Measurements from ENCODE around the gene UROC1. TPM values are rescaled to one million over a fixed set of nuclear protein-coding genes. Genes with fewer than 3 reads are reported as not detected.

The UROC1 gene
- total and polyA plus RNA-seq, 2 donors, result 0.07 to 0.38 TPM

DNA sequence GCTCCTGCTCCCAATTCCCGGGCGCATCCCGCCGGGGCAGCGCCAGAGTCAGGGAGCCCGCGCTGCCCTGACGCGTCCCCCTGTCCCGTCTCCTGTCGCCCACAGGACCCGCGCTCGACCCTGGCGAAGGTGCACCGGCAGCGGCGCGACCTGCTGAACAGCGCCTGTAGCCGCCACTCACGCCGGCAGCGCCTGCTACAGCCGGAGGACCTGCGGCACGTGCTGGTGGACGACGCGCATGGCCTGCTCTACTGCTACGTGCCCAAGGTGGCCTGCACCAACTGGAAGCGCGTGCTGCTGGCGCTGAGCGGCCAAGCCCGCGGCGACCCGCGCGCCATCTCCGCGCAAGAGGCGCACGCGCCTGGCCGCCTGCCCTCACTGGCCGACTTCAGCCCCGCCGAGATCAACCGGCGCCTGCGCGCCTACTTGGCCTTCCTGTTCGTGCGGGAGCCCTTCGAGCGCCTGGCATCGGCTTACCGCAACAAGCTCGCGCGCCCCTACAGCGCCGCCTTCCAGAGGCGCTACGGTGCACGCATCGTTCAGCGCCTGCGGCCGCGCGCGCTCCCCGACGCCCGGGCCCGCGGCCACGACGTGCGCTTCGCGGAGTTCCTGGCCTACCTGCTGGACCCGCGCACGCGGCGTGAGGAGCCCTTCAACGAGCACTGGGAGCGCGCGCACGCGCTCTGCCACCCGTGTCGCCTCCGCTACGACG is 24.2 kb upstream of the UROC1 start:
- 95% methylated on average over 101 of the region's 101 CpGs for WGBS
- no peak overlapping the region for H3K4me3 ChIP-seq (ENCODE audit: low read length in 2 of 2)
- H3K27me3 ChIP-seq (ENCODE audit: control insufficient read depth in 2 of 2, insufficient read depth in 1 of 2, low read length in 1 of 2), result no peaks in the 10 kb centered on the region
- peaks cover 4 to 25% of the 10 kb centered on the region in 2 donors for H3K4me1 ChIP-seq (ENCODE audit: control insufficient read depth in 2 of 2, insufficient read depth in 2 of 2, low read length in 2 of 2)
- H3K36me3 ChIP-seq (ENCODE audit: control insufficient read depth in 2 of 2, insufficient read depth in 2 of 2, low read length in 1 of 2), result no peaks in the 10 kb centered on the region
- peaks cover 0 to 6% of the 10 kb centered on the region in 2 donors for H3K9me3 ChIP-seq (ENCODE audit: control insufficient read depth in 2 of 2, insufficient read depth in 1 of 2, low read length in 1 of 2)
- H3K27ac ChIP-seq (ENCODE audit: low read depth in 1 of 2, low read length in 1 of 2), result peak overlapping the region in 1 of 2 donors; percentile 32
- DNase-seq (ENCODE audit: low read depth in 6 of 9, low spot score in 9 of 9), result no peak

DNA sequence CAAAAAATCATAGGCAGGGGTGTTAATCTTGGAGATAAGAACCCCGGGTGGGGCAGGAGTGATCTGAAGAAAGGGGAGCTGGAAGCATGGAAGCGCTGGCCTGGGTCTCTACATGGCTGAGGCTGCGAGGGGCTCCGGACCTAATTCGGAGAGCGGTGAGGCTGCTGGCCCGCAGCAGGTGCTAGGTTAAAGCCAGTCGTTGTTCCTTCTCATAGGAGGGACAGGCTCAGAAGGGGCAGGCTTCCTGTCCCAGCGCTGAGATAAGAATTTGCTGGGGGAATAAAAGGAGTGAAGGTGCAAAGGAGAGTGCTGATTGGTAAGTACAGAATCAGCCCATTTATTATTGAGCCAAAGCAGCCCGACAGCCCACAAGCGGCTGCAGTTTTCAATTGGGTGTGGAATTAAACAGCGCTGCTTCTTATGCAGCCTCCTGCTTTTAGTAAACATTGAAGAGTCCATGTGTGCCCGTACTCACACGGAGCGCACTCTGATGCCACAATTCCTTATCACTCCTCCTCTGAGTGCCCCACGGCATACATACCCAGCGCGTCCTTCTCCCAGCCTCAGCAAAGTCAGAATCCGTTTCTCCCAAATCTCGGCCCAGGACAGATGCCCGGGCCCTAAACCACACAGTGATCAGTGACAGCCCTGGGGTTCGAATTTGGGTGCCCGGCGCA is 23.5 kb upstream of the UROC1 start:
- H3K4me1 ChIP-seq (ENCODE audit: control insufficient read depth in 2 of 2, insufficient read depth in 2 of 2, low read length in 2 of 2), result peaks cover 4 to 25% of the 10 kb centered on the region in 2 donors
- H3K27me3 ChIP-seq (ENCODE audit: control insufficient read depth in 2 of 2, insufficient read depth in 1 of 2, low read length in 1 of 2), result no peaks in the 10 kb centered on the region
- 54% methylated on average over 24 of the region's 24 CpGs for WGBS
- H3K4me3 ChIP-seq (ENCODE audit: low read length in 2 of 2), result no peak overlapping the region
- peak overlapping the region in 1 of 2 donors; percentile 74 for H3K27ac ChIP-seq (ENCODE audit: low read depth in 1 of 2, low read length in 1 of 2)
- DNase-seq (ENCODE audit: low read depth in 6 of 9, low spot score in 9 of 9), result no peak
- peaks cover 0 to 6% of the 10 kb centered on the region in 2 donors for H3K9me3 ChIP-seq (ENCODE audit: control insufficient read depth in 2 of 2, insufficient read depth in 1 of 2, low read length in 1 of 2)
- no peaks in the 10 kb centered on the region for H3K36me3 ChIP-seq (ENCODE audit: control insufficient read depth in 2 of 2, insufficient read depth in 2 of 2, low read length in 1 of 2)

DNA sequence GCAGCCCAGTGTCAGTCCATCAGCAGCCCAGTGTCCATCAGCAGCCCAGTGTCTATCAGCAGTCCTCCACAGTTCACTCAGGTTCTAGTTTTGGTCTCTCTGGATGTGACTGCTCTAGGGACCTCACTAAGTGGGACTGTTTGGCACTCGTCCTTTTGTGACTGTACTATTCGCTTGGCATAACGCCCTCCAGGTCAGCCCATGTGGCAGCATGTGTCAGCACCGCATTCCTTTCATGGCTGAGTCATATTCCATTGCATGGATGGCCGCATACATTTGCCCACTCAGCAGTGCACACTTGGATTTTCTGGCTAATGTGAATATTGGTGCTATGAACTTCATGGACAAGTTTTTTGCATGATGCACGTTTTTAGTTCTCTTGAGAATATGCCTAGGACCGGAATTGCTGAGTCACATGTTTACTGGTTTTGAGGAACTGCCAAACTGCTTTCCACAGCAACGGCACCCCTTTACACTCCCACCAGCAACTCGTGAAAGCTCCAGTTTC is 22.8 kb upstream of the UROC1 start:
- DNase-seq (ENCODE audit: low read depth in 6 of 9, low spot score in 9 of 9), result peak in 4 of 9 donors; percentile 26 to 71 (median 46)
- peaks cover 0 to 6% of the 10 kb centered on the region in 2 donors for H3K9me3 ChIP-seq (ENCODE audit: control insufficient read depth in 2 of 2, insufficient read depth in 1 of 2, low read length in 1 of 2)
- H3K4me1 ChIP-seq (ENCODE audit: control insufficient read depth in 2 of 2, insufficient read depth in 2 of 2, low read length in 2 of 2), result peaks cover 4 to 25% of the 10 kb centered on the region in 2 donors
- 32% methylated on average over 9 of the region's 9 CpGs for WGBS
- H3K36me3 ChIP-seq (ENCODE audit: control insufficient read depth in 2 of 2, insufficient read depth in 2 of 2, low read length in 1 of 2), result no peaks in the 10 kb centered on the region
- no peak overlapping the region for H3K4me3 ChIP-seq (ENCODE audit: low read length in 2 of 2)
- no peaks in the 10 kb centered on the region for H3K27me3 ChIP-seq (ENCODE audit: control insufficient read depth in 2 of 2, insufficient read depth in 1 of 2, low read length in 1 of 2)
- H3K27ac ChIP-seq (ENCODE audit: low read depth in 1 of 2, low read length in 1 of 2), result peak overlapping the region in 1 of 2 donors; percentile 74

DNA sequence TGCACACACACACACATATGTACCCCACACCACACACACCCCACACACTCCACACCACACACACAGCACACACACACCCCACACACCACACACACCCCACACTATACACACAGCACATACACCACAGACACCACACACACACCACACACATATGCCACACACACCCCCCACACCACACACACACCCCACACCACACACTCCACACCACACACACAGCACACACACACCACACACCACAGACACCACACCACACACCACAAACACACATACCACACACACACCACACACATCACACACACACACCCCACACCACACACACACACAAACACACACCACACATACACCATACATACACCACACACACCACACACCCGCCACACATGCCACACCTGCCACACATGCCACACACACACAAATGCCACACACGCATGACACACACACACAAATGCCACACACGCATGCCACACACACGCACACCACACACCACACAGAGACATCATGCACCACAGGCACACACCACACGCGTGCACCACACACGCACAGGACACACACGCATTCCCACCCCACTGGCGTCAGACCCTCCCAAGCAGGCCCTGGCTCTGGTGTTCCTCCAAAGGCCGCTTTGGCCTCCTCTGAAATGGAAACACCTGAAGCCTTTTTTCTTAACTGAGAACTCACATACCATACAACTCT is 22.1 kb upstream of the UROC1 start:
- no peaks in the 10 kb centered on the region for H3K27me3 ChIP-seq (ENCODE audit: control insufficient read depth in 2 of 2, insufficient read depth in 1 of 2, low read length in 1 of 2)
- no peak overlapping the region for H3K4me3 ChIP-seq (ENCODE audit: low read length in 2 of 2)
- peaks cover 4 to 20% of the 10 kb centered on the region in 2 donors for H3K4me1 ChIP-seq (ENCODE audit: control insufficient read depth in 2 of 2, insufficient read depth in 2 of 2, low read length in 2 of 2)
- no peaks in the 10 kb centered on the region for H3K36me3 ChIP-seq (ENCODE audit: control insufficient read depth in 2 of 2, insufficient read depth in 2 of 2, low read length in 1 of 2)
- peaks cover 0 to 6% of the 10 kb centered on the region in 2 donors for H3K9me3 ChIP-seq (ENCODE audit: control insufficient read depth in 2 of 2, insufficient read depth in 1 of 2, low read length in 1 of 2)
- DNase-seq (ENCODE audit: low read depth in 6 of 9, low spot score in 9 of 9), result no peak
- peak overlapping the region in 1 of 2 donors; percentile 3 for H3K27ac ChIP-seq (ENCODE audit: low read depth in 1 of 2, low read length in 1 of 2)
- WGBS, result 98% methylated on average over 10 of the region's 10 CpGs

GRCh38 chr3:126538966-126539365 is 21.4 kb upstream of the UROC1 start:
- no peak overlapping the region for H3K4me3 ChIP-seq (ENCODE audit: low read length in 2 of 2)
- H3K27ac ChIP-seq (ENCODE audit: low read depth in 1 of 2, low read length in 1 of 2), result no peak overlapping the region
- peaks cover 4 to 15% of the 10 kb centered on the region in 2 donors for H3K4me1 ChIP-seq (ENCODE audit: control insufficient read depth in 2 of 2, insufficient read depth in 2 of 2, low read length in 2 of 2)
- 63% methylated on average over 5 of the region's 5 CpGs for WGBS
- H3K9me3 ChIP-seq (ENCODE audit: control insufficient read depth in 2 of 2, insufficient read depth in 1 of 2, low read length in 1 of 2), result peaks cover 0 to 6% of the 10 kb centered on the region in 2 donors
- no peak for DNase-seq (ENCODE audit: low read depth in 6 of 9, low spot score in 9 of 9)
- no peaks in the 10 kb centered on the region for H3K27me3 ChIP-seq (ENCODE audit: control insufficient read depth in 2 of 2, insufficient read depth in 1 of 2, low read length in 1 of 2)
- H3K36me3 ChIP-seq (ENCODE audit: control insufficient read depth in 2 of 2, insufficient read depth in 2 of 2, low read length in 1 of 2), result no peaks in the 10 kb centered on the region

GRCh38 chr3:126538316-126538715 is 20.7 kb upstream of the UROC1 start:
- DNase-seq (ENCODE audit: low read depth in 6 of 9, low spot score in 9 of 9), result no peak
- Histone ChIP-seq H3K4me1 (ENCODE audit: control insufficient read depth in 2 of 2, insufficient read depth in 2 of 2, low read length in 2 of 2) (peaks cover 4 to 15% of the 10 kb centered on the region in 2 donors), H3K27me3 (ENCODE audit: control insufficient read depth in 2 of 2, insufficient read depth in 1 of 2, low read length in 1 of 2) (no peaks in the 10 kb centered on the region), H3K36me3 (ENCODE audit: control insufficient read depth in 2 of 2, insufficient read depth in 2 of 2, low read length in 1 of 2) (no peaks in the 10 kb centered on the region), H3K4me3 (ENCODE audit: low read length in 2 of 2) (no peak overlapping the region), H3K27ac (ENCODE audit: low read depth in 1 of 2, low read length in 1 of 2) (no peak overlapping the region), H3K9me3 (ENCODE audit: control insufficient read depth in 2 of 2, insufficient read depth in 1 of 2, low read length in 1 of 2) (peaks cover 0 to 6% of the 10 kb centered on the region in 2 donors)
- 89% methylated on average over 9 of the region's 9 CpGs for WGBS

DNA sequence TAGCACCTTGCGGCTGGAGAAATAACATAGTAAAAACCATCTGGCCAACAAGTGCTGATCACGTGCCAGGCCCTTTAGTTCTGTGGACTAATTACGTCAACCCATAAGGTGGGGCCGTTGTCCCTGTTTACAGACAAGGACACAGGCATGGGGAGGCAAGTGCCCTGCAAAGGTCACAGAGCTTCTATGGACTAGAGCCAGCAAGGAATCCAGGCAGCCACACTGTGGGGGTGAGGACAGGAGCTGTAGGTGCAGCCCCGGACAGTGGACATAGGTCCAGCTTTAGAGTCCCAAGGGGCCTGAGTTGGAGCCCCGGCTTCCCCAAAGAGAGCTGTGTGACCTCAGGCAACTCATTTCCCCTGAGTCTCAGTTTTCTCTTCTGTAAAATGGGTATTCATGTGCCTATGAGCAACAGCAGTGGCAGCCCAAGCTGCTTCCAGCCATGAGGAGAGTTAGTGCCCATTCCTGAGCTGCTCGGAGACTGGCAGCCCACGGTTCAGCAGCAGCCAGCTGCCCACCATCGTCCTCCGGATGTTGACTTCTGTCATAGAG is 20.2 kb upstream of the UROC1 start:
- H3K9me3 ChIP-seq (ENCODE audit: control insufficient read depth in 2 of 2, insufficient read depth in 1 of 2, low read length in 1 of 2), result peaks cover 0 to 6% of the 10 kb centered on the region in 2 donors
- H3K36me3 ChIP-seq (ENCODE audit: control insufficient read depth in 2 of 2, insufficient read depth in 2 of 2, low read length in 1 of 2), result no peaks in the 10 kb centered on the region
- H3K4me1 ChIP-seq (ENCODE audit: control insufficient read depth in 2 of 2, insufficient read depth in 2 of 2, low read length in 2 of 2), result peaks cover 4 to 15% of the 10 kb centered on the region in 2 donors
- 96% methylated on average over 10 of the region's 10 CpGs for WGBS
- no peak overlapping the region for H3K4me3 ChIP-seq (ENCODE audit: low read length in 2 of 2)
- no peak overlapping the region for H3K27ac ChIP-seq (ENCODE audit: low read depth in 1 of 2, low read length in 1 of 2)
- no peaks in the 10 kb centered on the region for H3K27me3 ChIP-seq (ENCODE audit: control insufficient read depth in 2 of 2, insufficient read depth in 1 of 2, low read length in 1 of 2)
- no peak for DNase-seq (ENCODE audit: low read depth in 6 of 9, low spot score in 9 of 9)

DNA sequence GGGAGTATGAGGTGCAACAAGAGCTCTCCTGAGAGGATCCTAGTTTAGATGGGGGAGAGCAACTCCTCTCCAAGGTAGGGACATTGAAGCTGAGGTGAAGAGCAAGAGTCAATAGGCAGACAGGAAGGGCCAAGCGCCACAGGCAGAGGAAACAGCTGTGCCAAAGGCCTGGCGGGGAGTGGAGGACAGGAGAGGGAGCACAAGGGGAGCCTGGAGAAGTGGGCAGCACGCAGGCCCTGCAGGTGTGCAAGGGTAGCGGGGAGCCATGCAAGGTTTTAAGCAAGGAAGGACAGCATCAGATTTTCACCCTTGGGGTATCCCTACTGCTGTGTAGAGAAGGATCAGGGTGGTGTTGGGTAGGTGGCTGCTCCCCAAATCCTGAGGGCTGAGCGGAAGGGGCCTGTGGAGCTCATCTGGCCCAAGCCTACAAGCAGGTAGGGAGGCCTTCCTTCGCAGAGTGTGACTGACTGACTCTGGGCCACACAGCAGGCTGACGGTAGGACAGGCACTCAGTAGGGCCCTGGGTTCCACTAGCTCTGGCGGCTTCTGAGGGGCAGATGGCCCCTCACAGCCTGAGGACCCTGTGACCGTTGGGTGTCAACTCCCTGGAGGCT is 19.6 kb upstream of the UROC1 start:
- DNase-seq (ENCODE audit: low read depth in 6 of 9, low spot score in 9 of 9), result no peak
- peaks cover 0 to 2% of the 10 kb centered on the region in 2 donors for H3K9me3 ChIP-seq (ENCODE audit: control insufficient read depth in 2 of 2, insufficient read depth in 1 of 2, low read length in 1 of 2)
- H3K27me3 ChIP-seq (ENCODE audit: control insufficient read depth in 2 of 2, insufficient read depth in 1 of 2, low read length in 1 of 2), result no peaks in the 10 kb centered on the region
- H3K4me1 ChIP-seq (ENCODE audit: control insufficient read depth in 2 of 2, insufficient read depth in 2 of 2, low read length in 2 of 2), result peaks cover 4 to 15% of the 10 kb centered on the region in 2 donors
- WGBS, result 81% methylated on average over 9 of the region's 9 CpGs
- H3K36me3 ChIP-seq (ENCODE audit: control insufficient read depth in 2 of 2, insufficient read depth in 2 of 2, low read length in 1 of 2), result no peaks in the 10 kb centered on the region
- no peak overlapping the region for H3K4me3 ChIP-seq (ENCODE audit: low read length in 2 of 2)
- no peak overlapping the region for H3K27ac ChIP-seq (ENCODE audit: low read depth in 1 of 2, low read length in 1 of 2)

All from thymus (tissue), 11 donors.